NOMO-1 (cell line): Measurements from ENCODE around the gene SFT2D2.

ENCODE experiments used
- DNase-seq, 2 experiments: peaks; one replicate each; lab custom pipeline; 2025; ENCODE audit not compliant: unreplicated experiment in 2 of 2; lab: John Stamatoyannopoulos, UW

Gene SFT2D2

GRCh38 chr1:168301664-168302320, 76.0 kb downstream of the SFT2D2 start:
- no peak for DNase-seq
